Adipocyte (in vitro differentiated cells): ENCODE data around the gene KIAA0040.
A peak's percentile ranks its signal among the peaks of the same experiment; 100 is the strongest.

Experiments used
- DNase-seq: peaks from one replicate; pipeline ENCODE4 v3.0.0-alpha.2; 2015; ENCODE audit warnings: low read depth
- H3K27me3 ChIP-seq: replicated peaks from 2 replicates; pipeline ENCODE4 v1.7.0; 2013; ENCODE audit warnings: mild to moderate bottlenecking, low read length, moderate library complexity; ENCODE audit not compliant: control insufficient read depth, insufficient read depth
- H3K36me3 ChIP-seq: 2 replicates; pipeline ENCODE4 v1.7.0; 2013; ENCODE audit warnings: low read length, mild to moderate bottlenecking, moderate library complexity; ENCODE audit not compliant: control insufficient read depth, insufficient read depth, severe bottlenecking
- H3K4me1 ChIP-seq: 2 replicates; pipeline ENCODE4 v1.7.0; 2013; ENCODE audit warnings: mild to moderate bottlenecking, low read length, moderate library complexity; ENCODE audit not compliant: control insufficient read depth, insufficient read depth
- H3K4me3 ChIP-seq: 2 replicates; pipeline ENCODE4 v1.7.0; 2013; ENCODE audit warnings: mild to moderate bottlenecking, low read length, moderate library complexity
- H3K9ac ChIP-seq: 2 replicates; pipeline ENCODE4 v1.7.0; 2013; ENCODE audit warnings: mild to moderate bottlenecking, low read length, moderate library complexity
- H3K9me3 ChIP-seq: 2 replicates; pipeline ENCODE4 v1.7.0; 2013; ENCODE audit warnings: mild to moderate bottlenecking, low read length, moderate library complexity; ENCODE audit not compliant: control insufficient read depth

KIAA0040 gene

GRCh38 chr1:175152006-175152652 is 40.4 kb downstream of the KIAA0040 start:
- Histone ChIP-seq H3K9ac (no peak overlapping the region), H3K36me3 (no peaks in the 10 kb centered on the region), H3K4me1 (peaks cover 15% of the 10 kb centered on the region), H3K27me3 (peaks cover 17% of the 10 kb centered on the region), H3K9me3 (no peaks in the 10 kb centered on the region), H3K4me3 (no peak overlapping the region)
- peak; percentile 76 for DNase-seq

GRCh38 chr1:175150596-175151319 is 41.8 kb downstream of the KIAA0040 start:
- H3K4me3 ChIP-seq = no peak overlapping the region
- H3K9me3 ChIP-seq = no peaks in the 10 kb centered on the region
- H3K36me3 ChIP-seq = no peaks in the 10 kb centered on the region
- peaks cover 17% of the 10 kb centered on the region for H3K27me3 ChIP-seq
- H3K4me1 ChIP-seq = peaks cover 15% of the 10 kb centered on the region
- H3K9ac ChIP-seq = no peak overlapping the region
- peak; percentile 40 for DNase-seq

GRCh38 chr1:175148068-175148467 is 44.5 kb downstream of the KIAA0040 start:
- Histone ChIP-seq H3K9me3 (no peaks in the 10 kb centered on the region), H3K36me3 (no peaks in the 10 kb centered on the region), H3K4me1 (peaks cover 10% of the 10 kb centered on the region), H3K9ac (no peak overlapping the region), H3K27me3 (peaks cover 12% of the 10 kb centered on the region), H3K4me3 (no peak overlapping the region)
- DNase-seq = no peak

GRCh38 chr1:175147569-175147968 is 45.0 kb downstream of the KIAA0040 start:
- Histone ChIP-seq H3K27me3 (peaks cover 9% of the 10 kb centered on the region), H3K9me3 (no peaks in the 10 kb centered on the region), H3K9ac (no peak overlapping the region), H3K4me3 (no peak overlapping the region), H3K36me3 (no peaks in the 10 kb centered on the region), H3K4me1 (peaks cover 10% of the 10 kb centered on the region)
- DNase-seq = no peak

- Histone ChIP-seq H3K27me3 (peaks cover 8% of the 10 kb centered on the region), H3K4me1 (peaks cover 10% of the 10 kb centered on the region), H3K36me3 (no peaks in the 10 kb centered on the region), H3K4me3 (no peak overlapping the region), H3K9me3 (no peaks in the 10 kb centered on the region), H3K9ac (no peak overlapping the region)
- DNase-seq = peak; percentile 77
These were observed 45.9 kb downstream of the KIAA0040 start for GRCh38 chr1:175146529-175147213.

GRCh38 chr1:175145899-175146528 is 46.6 kb downstream of the KIAA0040 start:
- no peak overlapping the region for H3K9ac ChIP-seq
- H3K4me3 ChIP-seq = no peak overlapping the region
- peaks cover 8% of the 10 kb centered on the region for H3K27me3 ChIP-seq
- no peak for DNase-seq
- H3K4me1 ChIP-seq = peaks cover 10% of the 10 kb centered on the region
- no peaks in the 10 kb centered on the region for H3K9me3 ChIP-seq
- H3K36me3 ChIP-seq = no peaks in the 10 kb centered on the region

GRCh38 chr1:175138579-175138978 is 54.0 kb downstream of the KIAA0040 start:
- Histone ChIP-seq H3K27me3 (peaks cover 3% of the 10 kb centered on the region), H3K9me3 (no peaks in the 10 kb centered on the region), H3K9ac (no peak overlapping the region), H3K4me3 (no peak overlapping the region), H3K4me1 (peaks cover 30% of the 10 kb centered on the region), H3K36me3 (no peaks in the 10 kb centered on the region)
- peak; percentile 50 for DNase-seq

GRCh38 chr1:175137369-175137768 is 55.2 kb downstream of the KIAA0040 start:
- H3K9ac ChIP-seq = peak overlapping the region; percentile 58
- no peaks in the 10 kb centered on the region for H3K36me3 ChIP-seq
- DNase-seq = no peak
- peaks cover 43% of the 10 kb centered on the region for H3K4me1 ChIP-seq
- no peak overlapping the region for H3K4me3 ChIP-seq
- no peaks in the 10 kb centered on the region for H3K27me3 ChIP-seq
- no peaks in the 10 kb centered on the region for H3K9me3 ChIP-seq

- H3K4me3 ChIP-seq = no peak overlapping the region
These were observed 56.3 kb downstream of the KIAA0040 start for GRCh38 chr1:175136246-175136645.

GRCh38 chr1:175134500-175134899 is 58.1 kb downstream of the KIAA0040 start:
- H3K36me3 ChIP-seq = no peaks in the 10 kb centered on the region
- H3K27me3 ChIP-seq = no peaks in the 10 kb centered on the region
- no peak overlapping the region for H3K4me3 ChIP-seq
- DNase-seq = no peak
- peaks cover 69% of the 10 kb centered on the region for H3K4me1 ChIP-seq
- H3K9ac ChIP-seq = no peak overlapping the region
- no peaks in the 10 kb centered on the region for H3K9me3 ChIP-seq

More at GRCh38 chr1:175136246-175136645, 56.3 kb downstream of the KIAA0040 start:
- H3K27me3 ChIP-seq = no peaks in the 10 kb centered on the region
- H3K36me3 ChIP-seq = no peaks in the 10 kb centered on the region
- H3K9ac ChIP-seq = peak overlapping the region; percentile 2
- no peak for DNase-seq
- H3K4me1 ChIP-seq = peaks cover 54% of the 10 kb centered on the region
- no peaks in the 10 kb centered on the region for H3K9me3 ChIP-seq
